Measurements from ENCODE around the gene SCAMP2.

Gene SCAMP2

GRCh38 chr15:74802290-74802689, 70.9 kb downstream of the SCAMP2 start:
- peaks cover 33% of the 10 kb centered on the region for H3F3A ChIP-seq (ENCODE audit: insufficient read depth, low read length)
- no peaks in the 10 kb centered on the region for H3K9me3 ChIP-seq (replicated peaks; ENCODE audit: insufficient read depth, low read length)
- DNase-seq: no peak
- H3K27me3 ChIP-seq (replicated peaks; ENCODE audit: insufficient read depth, low read length): no peaks in the 10 kb centered on the region
- H3K9ac ChIP-seq (ENCODE audit: low read length): no peak overlapping the region
- H2AFZ ChIP-seq (ENCODE audit: low read length): no peak overlapping the region
- peaks cover 21% of the 10 kb centered on the region for H3K36me3 ChIP-seq (replicated peaks; ENCODE audit: insufficient read depth, low read length)
- peaks cover 42% of the 10 kb centered on the region for H3K79me2 ChIP-seq (ENCODE audit: low read length)
- no peak overlapping the region for H3K4me2 ChIP-seq (ENCODE audit: low read depth, low read length)
- H3K4me1 ChIP-seq (ENCODE audit: low read length): peaks cover 28% of the 10 kb centered on the region
- H3K4me3 ChIP-seq (ENCODE audit: low read length): no peak overlapping the region
- peaks cover 21% of the 10 kb centered on the region; the same call in 1 of the 2 replicates for H4K20me1 ChIP-seq (ENCODE audit: insufficient read depth, low read length)
- H3K27ac ChIP-seq (ENCODE audit: low read length): no peak overlapping the region
- TF ChIP-seq EZH2phosphoT487 (IDR thresholded peaks at IDR 0.05; ENCODE audit: low read length) (no peak), CTCF (IDR thresholded peaks at IDR 0.05; ENCODE audit: low read length) (no peak), EZH2 (optimal IDR thresholded peaks at IDR 0.05; ENCODE audit: low read depth, low read length) (no peak)
- H3K9me2 ChIP-seq (replicated peaks; ENCODE audit: insufficient read depth, low read length): no peaks in the 10 kb centered on the region

- Histone ChIP-seq H3K4me3 (ENCODE audit: low read length) (no peak overlapping the region), H2AFZ (ENCODE audit: low read length) (no peak overlapping the region), H3K79me2 (ENCODE audit: low read length) (peaks cover 51% of the 10 kb centered on the region), H3K9me2 (replicated peaks; ENCODE audit: insufficient read depth, low read length) (no peaks in the 10 kb centered on the region), H3K9me3 (replicated peaks; ENCODE audit: insufficient read depth, low read length) (no peaks in the 10 kb centered on the region), H3K4me2 (ENCODE audit: low read depth, low read length) (no peak overlapping the region), H3K4me1 (ENCODE audit: low read length) (peaks cover 30% of the 10 kb centered on the region), H3K9ac (ENCODE audit: low read length) (no peak overlapping the region), H3K36me3 (replicated peaks; ENCODE audit: insufficient read depth, low read length) (peaks cover 21% of the 10 kb centered on the region), H3K27ac (ENCODE audit: low read length) (no peak overlapping the region), H4K20me1 (ENCODE audit: insufficient read depth, low read length) (peaks cover 21% of the 10 kb centered on the region; the same call in 1 of the 2 replicates), H3K27me3 (replicated peaks; ENCODE audit: insufficient read depth, low read length) (no peaks in the 10 kb centered on the region), H3F3A (ENCODE audit: insufficient read depth, low read length) (peaks cover 36% of the 10 kb centered on the region)
- no peak for DNase-seq
- TF ChIP-seq EZH2phosphoT487 (IDR thresholded peaks at IDR 0.05; ENCODE audit: low read length) (no peak), CTCF (IDR thresholded peaks at IDR 0.05; ENCODE audit: low read length) (no peak), EZH2 (optimal IDR thresholded peaks at IDR 0.05; ENCODE audit: low read depth, low read length) (no peak)
Observed at GRCh38 chr15:74801311-74801997, 71.7 kb downstream of the SCAMP2 start.

- H3K36me3 ChIP-seq (replicated peaks; ENCODE audit: insufficient read depth, low read length): peaks cover 21% of the 10 kb centered on the region
Observed at GRCh38 chr15:74800559-74801094, 72.5 kb downstream of the SCAMP2 start.

More at GRCh38 chr15:74800559-74801094, 72.5 kb downstream of the SCAMP2 start:
- Histone ChIP-seq H3K4me1 (ENCODE audit: low read length) (peaks cover 30% of the 10 kb centered on the region), H3K4me3 (ENCODE audit: low read length) (no peak overlapping the region), H3K4me2 (ENCODE audit: low read depth, low read length) (no peak overlapping the region), H3K27ac (ENCODE audit: low read length) (no peak overlapping the region), H3K9me3 (replicated peaks; ENCODE audit: insufficient read depth, low read length) (no peaks in the 10 kb centered on the region), H4K20me1 (ENCODE audit: insufficient read depth, low read length) (peaks cover 21% of the 10 kb centered on the region; the same call in 1 of the 2 replicates), H3K9me2 (replicated peaks; ENCODE audit: insufficient read depth, low read length) (no peaks in the 10 kb centered on the region), H3K27me3 (replicated peaks; ENCODE audit: insufficient read depth, low read length) (no peaks in the 10 kb centered on the region), H2AFZ (ENCODE audit: low read length) (no peak overlapping the region), H3K79me2 (ENCODE audit: low read length) (peaks cover 59% of the 10 kb centered on the region), H3F3A (ENCODE audit: insufficient read depth, low read length) (peaks cover 42% of the 10 kb centered on the region), H3K9ac (ENCODE audit: low read length) (no peak overlapping the region)
- DNase-seq: no peak
- no peak for TF ChIP-seq EZH2 (optimal IDR thresholded peaks at IDR 0.05; ENCODE audit: low read depth, low read length)

Data from MM.1S (cell line).